Measurements from ENCODE around the gene GLTP.

GRCh38 chr12:109811624-109811995, 68.7 kb downstream of the GLTP start:
- TF ChIP-seq POLR2A (IDR thresholded peaks at IDR 0.05; ENCODE audit: low read length) = no peak
- no peak for TF ChIP-seq CTCF (IDR thresholded peaks at IDR 0.05)
- TF ChIP-seq, protein P1, sequence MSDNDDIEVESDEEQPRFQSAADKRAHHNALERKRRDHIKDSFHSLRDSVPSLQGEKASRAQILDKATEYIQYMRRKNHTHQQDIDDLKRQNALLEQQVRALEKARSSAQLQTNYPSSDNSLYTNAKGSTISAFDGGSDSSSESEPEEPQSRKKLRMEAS (IDR thresholded peaks at IDR 0.05) = no peak
- TF ChIP-seq ZC3H11A (IDR thresholded peaks at IDR 0.05) = no peak
- TF ChIP-seq TP53 (CRISPR knock-in tag; IDR thresholded peaks at IDR 0.05) = no peak
- TF ChIP-seq RFX5 (IDR thresholded peaks at IDR 0.05) = no peak
- no peak for TF ChIP-seq EP300 (IDR thresholded peaks at IDR 0.05)
- TF ChIP-seq FOSL2 (IDR thresholded peaks at IDR 0.05) = no peak
- TF ChIP-seq FOSL2 (CRISPR knock-in tag; IDR thresholded peaks at IDR 0.05) = no peak
- TF ChIP-seq USF2 (IDR thresholded peaks at IDR 0.05) = no peak
- TF ChIP-seq NR3C1 (IDR thresholded peaks at IDR 0.05) = no peak
- TF ChIP-seq RAD21 (conservative IDR thresholded peaks at IDR 0.05 in 1 of 2, IDR thresholded peaks at IDR 0.05 in 1 of 2) = no peak
- no peak for TF ChIP-seq MAFK (IDR thresholded peaks at IDR 0.05; ENCODE audit: partially characterized antibody)
- no peak for TF ChIP-seq CBX8 (IDR thresholded peaks at IDR 0.05)
